Measurements from ENCODE around the gene TRIM71. TPM values are rescaled to one million over a fixed set of nuclear protein-coding genes. Genes with fewer than 3 reads are reported as not detected.

TRIM71 gene
- polyA plus RNA-seq, 1 donor (not counting 4 experiments of a cell fraction or from before 2014, with no cell fraction given) = not detected

DNA sequence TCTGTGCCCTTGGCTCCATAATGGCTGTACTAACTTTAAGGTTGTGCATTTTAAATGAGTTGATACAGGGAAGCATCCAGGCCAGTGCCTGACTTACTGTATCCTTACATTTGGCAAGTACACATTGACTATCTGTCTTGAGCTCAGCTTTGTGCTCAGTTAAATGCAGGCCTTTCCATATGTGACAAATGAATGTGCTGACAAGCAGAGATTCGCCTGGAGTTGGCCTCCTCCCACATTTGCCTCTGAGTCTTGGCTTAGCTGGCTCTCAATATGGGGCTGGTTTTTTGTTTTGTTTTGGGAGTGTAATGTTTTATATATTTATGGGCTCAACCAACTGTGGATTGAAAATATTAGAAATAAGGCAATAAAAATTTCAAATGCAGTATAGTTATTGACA is 29.7 kb downstream of the TRIM71 start:
- Histone ChIP-seq H3K4me2 (ENCODE audit: control insufficient read depth, extremely low read depth, insufficient read depth, low read depth, low read length) (no peak overlapping the region), H3K36me3 (ENCODE audit: control insufficient read depth in 2 of 2, extremely low read depth in 1 of 2, insufficient read depth in 2 of 2, low read length in 2 of 2) (no peaks in the 10 kb centered on the region), H3K9ac (ENCODE audit: control insufficient read depth, extremely low read depth, insufficient read depth, low read length) (no peak overlapping the region), H3K79me2 (ENCODE audit: control insufficient read depth, insufficient read depth, low read length) (no peaks in the 10 kb centered on the region), H4K20me1 (ENCODE audit: control insufficient read depth, extremely low read depth, insufficient read depth, low read length) (no peaks in the 10 kb centered on the region), H3K4me1 (ENCODE audit: control insufficient read depth, extremely low read depth, insufficient read depth, low read length) (no peaks in the 10 kb centered on the region), H3K27me3 (ENCODE audit: control insufficient read depth, extremely low read depth, insufficient read depth, low read length) (peaks cover 6% of the 10 kb centered on the region), H3K9me3 (ENCODE audit: control insufficient read depth, low read depth, low read length) (no peaks in the 10 kb centered on the region), H2AFZ (ENCODE audit: control insufficient read depth, low read length) (no peak overlapping the region), H3K27ac (ENCODE audit: control insufficient read depth, insufficient read depth, low read length) (no peak overlapping the region), H3K9me1 (ENCODE audit: control insufficient read depth, extremely low read depth, insufficient read depth, low read length) (no peaks in the 10 kb centered on the region), H3K4me3 (ENCODE audit: control insufficient read depth in 2 of 3, extremely low read depth in 1 of 3, insufficient read depth in 2 of 3, low read depth in 1 of 3, low read length in 3 of 3) (no peak overlapping the region)
- TF ChIP-seq EZH2 (IDR thresholded peaks at IDR 0.05; ENCODE audit: low read length) = no peak
- TF ChIP-seq, protein P1, sequence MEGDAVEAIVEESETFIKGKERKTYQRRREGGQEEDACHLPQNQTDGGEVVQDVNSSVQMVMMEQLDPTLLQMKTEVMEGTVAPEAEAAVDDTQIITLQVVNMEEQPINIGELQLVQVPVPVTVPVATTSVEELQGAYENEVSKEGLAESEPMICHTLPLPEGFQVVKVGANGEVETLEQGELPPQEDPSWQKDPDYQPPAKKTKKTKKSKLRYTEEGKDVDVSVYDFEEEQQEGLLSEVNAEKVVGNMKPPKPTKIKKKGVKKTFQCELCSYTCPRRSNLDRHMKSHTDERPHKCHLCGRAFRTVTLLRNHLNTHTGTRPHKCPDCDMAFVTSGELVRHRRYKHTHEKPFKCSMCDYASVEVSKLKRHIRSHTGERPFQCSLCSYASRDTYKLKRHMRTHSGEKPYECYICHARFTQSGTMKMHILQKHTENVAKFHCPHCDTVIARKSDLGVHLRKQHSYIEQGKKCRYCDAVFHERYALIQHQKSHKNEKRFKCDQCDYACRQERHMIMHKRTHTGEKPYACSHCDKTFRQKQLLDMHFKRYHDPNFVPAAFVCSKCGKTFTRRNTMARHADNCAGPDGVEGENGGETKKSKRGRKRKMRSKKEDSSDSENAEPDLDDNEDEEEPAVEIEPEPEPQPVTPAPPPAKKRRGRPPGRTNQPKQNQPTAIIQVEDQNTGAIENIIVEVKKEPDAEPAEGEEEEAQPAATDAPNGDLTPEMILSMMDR (optimal IDR thresholded peaks at IDR 0.05 in 1 of 3, IDR thresholded peaks at IDR 0.05 in 1 of 3, conservative IDR thresholded peaks at IDR 0.05 in 1 of 3; ENCODE audit: extremely low read depth in 1 of 3, insufficient read depth in 2 of 3, low read length in 3 of 3) = no peak
- dilution Hi-C loops (cut with MboI; ENCODE audit: extremely low pct_ligation_motif_present, low sequenced_read_pairs) = no loop called here
- FAIRE-seq = no peak
- DNase-seq (ENCODE audit: low read depth, low spot score) = no peak

DNA sequence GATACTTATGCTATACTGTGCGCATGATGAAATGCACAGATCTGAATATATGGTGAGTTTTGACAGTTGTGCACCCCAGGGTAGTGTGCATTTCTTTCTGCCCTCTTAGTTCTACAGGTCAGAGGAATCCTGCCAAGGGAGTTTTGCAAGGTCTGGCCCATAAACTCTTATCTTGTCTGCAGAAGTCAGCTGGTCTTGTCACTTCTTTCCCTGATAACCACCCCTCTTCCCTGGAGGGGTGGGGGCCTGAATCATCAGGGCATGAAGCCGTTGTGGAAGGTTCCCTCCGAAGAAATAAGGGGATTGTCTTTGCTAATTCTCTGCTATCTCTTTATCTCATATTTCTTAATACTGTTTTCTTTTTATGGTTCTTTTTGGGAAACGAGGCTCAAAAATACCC is 30.4 kb downstream of the TRIM71 start:
- Histone ChIP-seq H3K79me2 (ENCODE audit: control insufficient read depth, insufficient read depth, low read length) (no peaks in the 10 kb centered on the region), H3K4me3 (ENCODE audit: control insufficient read depth in 2 of 3, extremely low read depth in 1 of 3, insufficient read depth in 2 of 3, low read depth in 1 of 3, low read length in 3 of 3) (no peak overlapping the region), H2AFZ (ENCODE audit: control insufficient read depth, low read length) (no peak overlapping the region), H3K4me1 (ENCODE audit: control insufficient read depth, extremely low read depth, insufficient read depth, low read length) (no peaks in the 10 kb centered on the region), H3K27ac (ENCODE audit: control insufficient read depth, insufficient read depth, low read length) (no peak overlapping the region), H3K9ac (ENCODE audit: control insufficient read depth, extremely low read depth, insufficient read depth, low read length) (no peak overlapping the region), H3K9me1 (ENCODE audit: control insufficient read depth, extremely low read depth, insufficient read depth, low read length) (no peaks in the 10 kb centered on the region), H3K27me3 (ENCODE audit: control insufficient read depth, extremely low read depth, insufficient read depth, low read length) (peaks cover 6% of the 10 kb centered on the region), H3K9me3 (ENCODE audit: control insufficient read depth, low read depth, low read length) (no peaks in the 10 kb centered on the region), H4K20me1 (ENCODE audit: control insufficient read depth, extremely low read depth, insufficient read depth, low read length) (no peaks in the 10 kb centered on the region), H3K4me2 (ENCODE audit: control insufficient read depth, extremely low read depth, insufficient read depth, low read depth, low read length) (no peak overlapping the region), H3K36me3 (ENCODE audit: control insufficient read depth in 2 of 2, extremely low read depth in 1 of 2, insufficient read depth in 2 of 2, low read length in 2 of 2) (no peaks in the 10 kb centered on the region)
- DNase-seq (ENCODE audit: low read depth, low spot score) (no peak), FAIRE-seq (no peak)
- TF ChIP-seq, protein P1 (optimal IDR thresholded peaks at IDR 0.05 in 1 of 3, IDR thresholded peaks at IDR 0.05 in 1 of 3, conservative IDR thresholded peaks at IDR 0.05 in 1 of 3; ENCODE audit: extremely low read depth in 1 of 3, insufficient read depth in 2 of 3, low read length in 3 of 3) = no peak
- no peak for TF ChIP-seq EZH2 (IDR thresholded peaks at IDR 0.05; ENCODE audit: low read length)
- dilution Hi-C loops (cut with MboI; ENCODE audit: extremely low pct_ligation_motif_present, low sequenced_read_pairs) = no loop called here

Data from keratinocyte (primary cell).